ENCODE results near the gene CHAT. TPM values are rescaled to one million over a fixed set of nuclear protein-coding genes. Genes with fewer than 3 reads are reported as not detected.

The CHAT gene
- total and polyA plus RNA-seq, 2 donors (not counting 3 experiments of a cell fraction or from before 2014, with no cell fraction given), result not detected

GRCh38 chr10:49575489-49576072 is 38.3 kb upstream of the CHAT start:
- no peaks in the 10 kb centered on the region for H3K4me1 ChIP-seq (ENCODE audit: control insufficient read depth, extremely low read depth, insufficient read depth, low read length)
- no peaks in the 10 kb centered on the region for H3K27me3 ChIP-seq (ENCODE audit: control insufficient read depth in 2 of 2, insufficient read depth in 2 of 2, low read length in 2 of 2)
- H3K27ac ChIP-seq (ENCODE audit: insufficient read depth, low read depth, low read length), result no peak overlapping the region
- TF ChIP-seq MYC (IDR thresholded peaks at IDR 0.05; ENCODE audit: low read depth, low read length) (no peak), POLR2AphosphoS5 (IDR thresholded peaks at IDR 0.05; ENCODE audit: insufficient read depth, low read depth, low read length) (no peak), FOS (IDR thresholded peaks at IDR 0.05; ENCODE audit: borderline replicate concordance, insufficient read depth, low read length) (no peak), CTCF (IDR thresholded peaks at IDR 0.05; ENCODE audit: extremely low read depth in 1 of 2, insufficient read depth in 1 of 2, low read depth in 1 of 2, low read length in 2 of 2) (no peak), EZH2 (IDR thresholded peaks at IDR 0.05; ENCODE audit: borderline replicate concordance, low read depth, low read length, severe bottlenecking) (no peak), POLR2A (IDR thresholded peaks at IDR 0.05; ENCODE audit: low read depth, low read length) (no peak), GATA2 (IDR thresholded peaks at IDR 0.05; ENCODE audit: insufficient read depth, insufficient read length, low read depth, low read length) (no peak), JUN (IDR thresholded peaks at IDR 0.05; ENCODE audit: borderline replicate concordance, insufficient read depth, insufficient read length, low read depth) (no peak), MAX (IDR thresholded peaks at IDR 0.05; ENCODE audit: insufficient read depth, insufficient read length) (no peak)
- CTCF ChIA-PET, result no interaction called here
- POLR2A ChIA-PET, result no interaction called here
- no peak for FAIRE-seq
- no peak for DNase-seq (ENCODE audit: low read depth, low spot score)
- no peak overlapping the region for H2AFZ ChIP-seq (ENCODE audit: low read depth, low read length)
- no peaks in the 10 kb centered on the region for H3K36me3 ChIP-seq (ENCODE audit: control insufficient read depth in 2 of 2, extremely low read depth in 1 of 2, insufficient read depth in 2 of 2, low read length in 2 of 2)
- dilution Hi-C loops (cut with MboI; ENCODE audit: extremely low pct_ligation_motif_present, low sequenced_read_pairs), result no loop called here
- no peaks in the 10 kb centered on the region for H3K9me3 ChIP-seq (replicated peaks; ENCODE audit: control insufficient read depth, insufficient read depth, low read length)
- no TSS peak for BruUV-seq (replicated peaks)
- no peaks in the 10 kb centered on the region for H3K79me2 ChIP-seq (ENCODE audit: control insufficient read depth, insufficient read depth, low read length)
- intact Hi-C loops (cut with micrococcal nuclease), result no loop called here
- H3K9me1 ChIP-seq (replicated peaks; ENCODE audit: control insufficient read depth, extremely low read depth, insufficient read depth, low read length), result no peaks in the 10 kb centered on the region
- no peak overlapping the region for H3K4me3 ChIP-seq (replicated peaks in 1 of 3; ENCODE audit: insufficient read depth in 1 of 3, low read depth in 1 of 3, low read length in 3 of 3)
- H3K4me2 ChIP-seq (ENCODE audit: insufficient read depth, low read length), result no peak overlapping the region
- H3K9ac ChIP-seq (replicated peaks; ENCODE audit: extremely low read depth, insufficient read depth, low read length), result no peak overlapping the region
- no peaks in the 10 kb centered on the region for H4K20me1 ChIP-seq (replicated peaks; ENCODE audit: control insufficient read depth, extremely low read depth, insufficient read depth, low read length)
